GM19025 (cell line): ENCODE results near the gene FLCN.
"Not testable (repeated sequence)": the region's sequence is repeated elsewhere in the genome, so short reads cannot be mapped to it uniquely, and the experiment has no call there.

ENCODE experiments used
- ATAC-seq: cut with Tn5 transposase; IDR thresholded peaks from one replicate; pipeline ENCODE4 v1.9.1; 2021; ENCODE audit warnings: mild to moderate bottlenecking, low read depth, moderate library complexity; ENCODE audit not compliant: unreplicated experiment

FLCN gene

GRCh38 chr17:17214646-17215436 is 22.1 kb downstream of the FLCN start:
- no peak for ATAC-seq

GRCh38 chr17:17213775-17214174 is 23.2 kb downstream of the FLCN start:
- no peak for ATAC-seq

DNA sequence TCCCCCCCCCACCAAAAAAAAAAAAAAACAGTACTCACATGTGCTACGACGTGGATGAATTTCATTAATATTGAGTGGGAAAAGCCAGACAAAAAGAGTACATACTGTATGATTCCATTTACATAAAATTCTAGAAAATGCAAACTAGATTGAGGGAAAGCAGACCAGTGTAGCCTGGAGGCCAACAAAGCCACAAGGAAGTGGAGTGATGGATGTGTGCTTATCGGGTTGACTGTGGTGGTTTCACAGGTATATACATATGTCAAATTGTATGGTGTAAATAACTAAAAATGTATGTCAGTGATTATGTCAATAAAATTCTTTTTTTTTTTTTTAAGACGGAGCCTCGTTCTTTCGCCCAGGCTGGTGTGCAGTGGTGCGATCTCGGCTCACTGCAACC is 29.0 kb downstream of the FLCN start:
- ATAC-seq: no peak

DNA sequence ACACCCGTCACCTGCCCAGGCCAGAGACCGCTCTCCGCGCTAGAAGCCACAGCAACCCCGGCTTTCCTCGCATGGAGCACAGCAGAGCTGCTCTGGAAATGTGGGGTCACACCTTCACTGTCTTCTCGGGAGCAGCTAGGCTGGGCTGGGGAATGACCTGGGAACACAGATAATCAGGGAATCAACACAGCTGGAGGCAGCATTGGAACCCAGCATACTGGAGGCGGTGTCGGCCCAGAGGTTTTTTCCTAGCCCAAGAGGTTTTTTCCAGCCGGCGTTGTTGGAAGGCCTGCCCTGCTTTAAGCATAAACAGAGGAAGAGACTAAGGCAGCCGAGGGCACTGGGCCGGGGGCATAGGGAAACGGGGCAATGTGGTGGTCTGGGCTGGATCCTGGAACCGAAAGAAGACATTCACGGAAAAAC is 30.0 kb downstream of the FLCN start:
- no peak for ATAC-seq

GRCh38 chr17:17206124-17206912 is 30.6 kb downstream of the FLCN start, which contains the start of gene PLD6:
PLD6 (minus strand) TSS chr17:17206333; CDS start chr17:17206286, 47 bp downstream.
- ATAC-seq: peak; percentile 48

GRCh38 chr17:17205368-17206123 is 31.4 kb downstream of the FLCN start:
- ATAC-seq: peak; percentile 51

DNA sequence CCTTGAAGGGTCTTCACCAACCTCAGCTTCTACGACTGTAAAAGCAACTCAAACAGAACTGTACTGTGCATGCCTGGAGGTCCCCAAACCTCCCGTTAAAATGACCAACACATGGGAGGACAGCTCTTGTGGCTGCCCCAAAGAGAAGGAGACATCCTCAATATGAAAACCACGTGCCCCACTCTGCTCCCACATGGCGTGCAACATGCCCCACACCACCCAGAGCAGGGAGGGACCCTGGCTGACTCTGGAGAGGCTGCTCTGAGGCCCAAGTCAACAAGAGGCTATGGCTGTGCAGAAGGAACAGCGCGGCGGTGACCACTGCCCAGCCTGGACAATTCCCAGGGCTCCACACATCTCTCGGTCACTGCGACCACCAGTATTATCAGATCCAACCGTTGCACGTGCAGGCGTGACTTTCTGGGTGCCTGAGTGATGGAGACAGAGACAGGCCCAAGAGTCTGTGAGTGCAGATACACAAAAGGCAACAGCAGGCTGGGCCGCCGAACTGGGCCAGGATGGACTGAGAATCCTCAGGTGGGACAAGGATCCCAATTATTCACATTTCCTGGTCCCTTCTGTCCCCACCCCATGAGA is 32.2 kb downstream of the FLCN start:
- ATAC-seq: no peak

GRCh38 chr17:17204041-17204591 is 32.9 kb downstream of the FLCN start:
- no peak for ATAC-seq

GRCh38 chr17:17203173-17203730 is 33.7 kb downstream of the FLCN start:
- ATAC-seq: no peak

- no peak for ATAC-seq
Measured at GRCh38 chr17:17201907-17202306, 35.1 kb downstream of the FLCN start.

- no peak for ATAC-seq
Measured at GRCh38 chr17:17201271-17201670, 35.7 kb downstream of the FLCN start.

- no peak for ATAC-seq
Measured at GRCh38 chr17:17200831-17201230, 36.1 kb downstream of the FLCN start.

DNA sequence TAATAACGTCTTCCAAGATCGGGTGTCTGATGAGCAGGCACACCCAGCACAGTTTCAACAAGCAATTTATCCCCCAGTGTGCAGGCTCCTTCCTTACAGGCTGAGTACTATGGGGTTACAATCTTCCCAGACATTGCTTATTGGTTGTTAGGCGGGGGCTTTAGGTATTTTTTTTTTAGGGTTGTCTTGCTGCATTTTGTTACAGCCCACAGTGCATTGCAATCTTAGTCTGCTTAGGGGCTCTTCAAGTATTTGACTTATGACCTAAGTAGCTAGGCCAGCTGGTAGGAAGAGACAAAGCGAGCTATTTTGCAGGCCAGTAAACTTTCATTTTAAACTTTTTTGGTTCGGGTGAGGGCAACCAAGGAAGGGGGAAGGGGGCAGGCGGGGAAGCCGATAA is 36.7 kb downstream of the FLCN start:
- ATAC-seq: no peak

- no peak for ATAC-seq
Measured at GRCh38 chr17:17198281-17198680, 38.7 kb downstream of the FLCN start.

DNA sequence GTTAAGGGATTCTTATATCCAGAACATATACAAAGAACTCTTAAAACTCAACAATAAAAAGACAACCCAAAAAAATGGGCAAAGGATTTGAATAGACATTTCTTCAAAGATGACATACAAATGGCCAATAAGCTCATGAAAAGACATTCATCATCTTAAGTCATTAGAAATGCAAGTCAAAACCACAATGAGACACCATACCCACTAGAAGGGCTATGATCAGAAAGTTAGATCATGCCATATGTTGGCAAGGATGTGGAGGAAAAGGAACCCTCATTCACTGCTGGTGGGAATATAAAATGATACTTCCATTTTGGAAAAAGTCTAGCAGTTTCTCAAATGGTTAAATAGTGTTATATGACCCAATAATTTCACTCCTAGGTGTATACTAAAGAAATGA is 40.2 kb downstream of the FLCN start:
- ATAC-seq: no peak

- not testable (repeated sequence) for ATAC-seq
Measured at GRCh38 chr17:17195466-17195865, 41.5 kb downstream of the FLCN start.

DNA sequence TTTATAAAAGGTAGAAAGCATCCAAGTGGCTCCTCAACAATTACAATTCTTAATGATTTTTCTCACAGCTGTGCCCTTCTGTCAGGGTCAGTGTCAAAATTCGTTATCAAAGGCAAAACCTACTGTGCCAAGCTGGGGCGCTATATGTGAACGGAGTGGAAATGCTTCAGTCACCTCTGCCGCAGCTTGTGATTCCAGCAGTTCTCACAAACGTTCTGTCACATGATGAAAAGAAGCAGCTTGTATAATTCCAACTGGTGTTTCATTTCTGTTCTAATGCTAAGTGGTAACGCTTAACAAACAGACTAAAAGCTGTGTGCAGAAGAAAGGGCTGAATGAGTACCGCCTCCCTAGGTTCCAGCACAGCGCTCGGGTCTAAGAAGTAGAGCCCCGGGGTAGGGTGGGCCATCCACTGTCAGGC is 45.0 kb downstream of the FLCN start:
- no peak for ATAC-seq

DNA sequence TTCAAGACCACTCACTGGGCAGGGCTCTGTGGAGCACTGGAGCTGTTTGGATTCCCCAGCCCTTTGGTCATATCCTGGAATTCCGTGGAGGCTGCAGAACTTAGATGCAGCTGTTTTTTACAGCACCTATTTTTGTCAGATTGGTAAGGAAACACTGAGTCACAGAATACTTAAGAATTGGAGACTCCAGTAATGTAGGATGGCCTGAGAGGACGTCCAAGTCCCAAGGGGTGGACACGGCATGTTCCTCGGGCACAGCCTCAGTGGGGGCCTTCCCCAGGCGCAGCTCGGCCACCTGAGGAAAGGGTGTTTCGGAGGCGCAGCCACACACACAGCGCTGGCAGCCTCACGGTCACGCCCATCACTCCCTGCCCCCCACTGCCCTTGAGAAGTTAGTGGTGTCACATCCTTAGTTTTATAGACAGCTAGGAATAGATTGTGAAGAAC is 45.6 kb downstream of the FLCN start:
- no peak for ATAC-seq

DNA sequence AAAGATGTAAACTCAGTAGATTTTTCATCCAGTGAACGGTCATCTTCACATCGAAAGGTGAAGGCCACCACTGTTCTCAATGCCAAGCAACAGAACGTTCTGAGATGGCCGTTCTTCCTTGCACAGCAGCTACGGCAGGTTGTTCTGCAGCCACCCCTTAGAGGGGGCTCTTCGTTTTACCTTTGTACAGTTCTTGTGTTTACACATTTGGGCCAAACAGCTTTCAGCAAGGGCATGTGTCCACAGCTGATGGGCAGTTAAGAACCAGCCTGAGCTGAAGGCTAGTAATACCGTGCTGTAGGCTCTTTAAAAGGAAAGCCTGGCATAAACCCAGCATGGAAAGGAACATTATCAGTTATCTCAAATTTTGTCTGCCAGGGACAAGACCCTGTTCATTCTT is 46.8 kb downstream of the FLCN start:
- ATAC-seq: no peak

DNA sequence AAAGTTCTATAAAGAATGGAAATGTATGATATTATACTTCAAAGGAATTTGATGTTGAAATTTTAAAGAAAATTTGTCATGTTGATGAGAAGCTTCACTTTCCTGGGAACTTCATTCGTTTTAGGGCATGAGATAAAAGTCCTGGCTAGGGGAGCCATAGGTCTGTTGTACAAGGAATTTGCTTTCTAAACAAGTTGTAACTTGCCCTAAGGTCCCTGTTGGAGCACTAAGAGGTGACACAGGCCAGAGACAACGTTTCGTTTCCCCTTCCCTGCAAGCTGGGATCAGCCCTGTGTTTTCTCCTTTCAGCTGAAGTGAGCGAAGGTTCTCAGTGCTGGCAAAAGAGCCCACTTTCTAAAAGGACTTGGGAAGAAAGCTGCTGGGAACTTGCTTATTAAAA is 47.4 kb downstream of the FLCN start:
- no peak for ATAC-seq
